Adipose tissue (tissue), 3 donors: ENCODE measurements around the gene NHLRC4. TPM values are rescaled to one million over a fixed set of nuclear protein-coding genes. Genes with fewer than 3 reads are reported as not detected.
A peak's percentile ranks its signal among the peaks of the same experiment; 100 is the strongest.

Experiments
- H3K27ac ChIP-seq: one replicate; pipeline ENCODE4 v1.5.1; 2013; ENCODE audit warnings: low read depth, low read length
- WGBS, 3 donors: extraction: QIAGEN DNeasy Blood & Tissue Kit; methylation state at CpG; one replicate each; pipeline ENCODE4 v1.1.7; 2013; 5-methylcytosine and 5-hydroxymethylcytosine counted together
- polyA plus RNA-seq, 3 donors: library from polyadenylated mRNA; stranded (reverse); fragments of 200-250 nt; gene quantifications; one replicate each; pipeline ENCODE4 v1.2.3, GENCODE V29; 2013
- donor health status: healthy with polysubstance abuse.
- donor health status: Bipolar disorder and iron deficiency.
- donor health status: healthy.

Gene NHLRC4
- polyA plus RNA-seq, 3 donors: 0.22 to 1.3 (median 0.61) TPM

- 0 to 2% (median 2%) methylated on average over 38 to 55 of the region's 55 CpGs for WGBS, 3 donors
These were observed 38.4 kb upstream of the NHLRC4 start for GRCh38 chr16:528111-529011.

DNA sequence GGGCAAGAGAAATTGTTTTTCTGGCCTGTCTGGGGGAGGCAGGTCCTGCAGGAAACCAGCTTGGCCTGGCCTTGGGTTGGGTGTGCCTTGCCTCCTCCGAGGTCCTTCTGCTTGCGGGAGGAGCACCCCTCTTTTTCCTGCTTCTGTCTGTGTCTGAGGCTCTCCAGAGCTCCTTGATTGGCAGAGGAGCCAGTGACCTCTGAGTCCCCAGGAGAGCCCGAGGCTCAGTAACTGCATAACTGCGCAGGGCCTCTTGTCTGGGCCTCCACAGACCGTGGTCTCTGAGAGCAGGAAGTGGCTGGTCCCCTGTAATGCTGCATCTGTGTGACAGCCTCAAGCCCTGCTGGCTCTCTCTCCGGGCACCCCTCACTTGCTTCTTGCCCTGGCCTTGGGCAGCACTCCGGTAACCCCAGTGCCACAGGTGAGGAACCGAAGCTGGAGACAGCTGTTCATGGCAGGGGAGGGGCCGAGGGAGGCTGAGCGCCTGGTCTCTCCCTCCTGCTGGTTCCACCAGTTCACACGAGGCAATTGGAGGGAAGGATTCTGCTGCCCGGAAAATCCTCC lies 37.7 kb upstream of the NHLRC4 start:
- H3K27ac ChIP-seq: no peak overlapping the region
- 17 to 42% (median 41%) methylated on average over 12 of the region's 12 CpGs for WGBS, 3 donors

More at GRCh38 chr16:528111-529011, 38.4 kb upstream of the NHLRC4 start:
- peak overlapping the region; percentile 7 for H3K27ac ChIP-seq

GRCh38 chr16:530111-530817 lies 36.5 kb upstream of the NHLRC4 start:
- WGBS, 3 donors: 70 to 93% (median 90%) methylated on average over 23 of the region's 23 CpGs
- no peak overlapping the region for H3K27ac ChIP-seq

- WGBS, 3 donors: 60 to 91% (median 87%) methylated on average over 16 of the region's 16 CpGs
- no peak overlapping the region for H3K27ac ChIP-seq
These were observed 35.2 kb upstream of the NHLRC4 start for GRCh38 chr16:531494-532125.

DNA sequence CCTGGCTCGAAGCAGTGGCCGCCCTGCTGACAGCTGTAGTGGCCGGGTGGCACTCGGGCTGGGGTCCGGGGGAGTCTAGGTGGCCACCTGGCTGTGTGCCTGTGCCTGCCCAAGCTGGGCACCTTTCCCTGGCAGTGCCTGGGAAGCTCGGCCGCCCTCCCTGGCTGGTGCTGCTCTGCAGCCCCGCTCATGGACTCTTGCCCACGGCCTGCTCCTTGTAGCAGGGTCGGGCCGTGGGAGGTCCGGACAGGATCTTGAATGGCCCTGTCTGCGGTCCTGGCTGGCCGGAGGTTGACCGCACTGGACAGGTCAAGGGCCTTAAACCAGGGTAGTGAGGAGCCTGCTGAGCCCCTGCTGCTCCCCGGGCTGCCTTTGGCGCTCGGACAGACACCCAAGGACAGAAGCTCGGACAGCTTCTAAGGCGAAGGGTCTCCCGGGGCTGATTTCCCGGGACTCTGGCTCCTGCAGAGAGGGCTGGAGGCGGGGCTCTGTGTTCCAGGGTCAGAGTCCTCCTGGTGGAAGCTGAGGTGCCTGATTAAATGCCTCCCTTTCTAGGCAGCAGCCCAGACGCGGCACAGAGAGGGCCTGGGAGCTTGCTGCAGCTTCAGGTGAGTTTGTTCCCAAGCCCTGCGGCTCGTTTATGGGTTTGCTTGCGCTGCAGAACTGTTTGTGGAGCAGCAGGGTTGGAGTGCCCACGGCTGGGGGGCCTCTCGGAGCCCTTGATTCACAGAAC lies 33.2 kb upstream of the NHLRC4 start:
- WGBS, 3 donors: 24 to 81% (median 75%) methylated on average over 30 of the region's 30 CpGs
- H3K27ac ChIP-seq: no peak overlapping the region

DNA sequence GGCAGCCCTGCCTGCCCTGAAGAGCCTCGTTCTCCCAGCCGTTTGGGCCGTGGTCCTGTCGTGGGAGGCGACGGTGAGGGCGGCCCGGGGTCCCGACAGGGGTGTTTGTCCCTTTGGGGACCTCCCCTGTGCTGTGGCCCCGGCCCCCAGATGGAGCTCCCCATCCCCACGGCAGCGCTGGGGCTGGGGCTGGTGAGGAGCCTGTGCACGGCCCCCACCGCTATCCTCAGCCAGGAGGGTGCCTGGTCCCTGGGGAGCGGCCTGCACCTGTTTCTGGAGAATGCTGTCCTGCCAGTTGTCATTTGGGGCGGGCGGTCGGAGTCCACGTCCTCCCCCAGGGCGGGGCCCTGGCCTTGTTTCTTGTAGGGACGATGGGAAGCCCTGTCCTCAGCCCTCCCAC lies 32.7 kb upstream of the NHLRC4 start:
- 28 to 83% (median 78%) methylated on average over 18 to 21 of the region's 21 CpGs for WGBS, 3 donors
- H3K27ac ChIP-seq: no peak overlapping the region

DNA sequence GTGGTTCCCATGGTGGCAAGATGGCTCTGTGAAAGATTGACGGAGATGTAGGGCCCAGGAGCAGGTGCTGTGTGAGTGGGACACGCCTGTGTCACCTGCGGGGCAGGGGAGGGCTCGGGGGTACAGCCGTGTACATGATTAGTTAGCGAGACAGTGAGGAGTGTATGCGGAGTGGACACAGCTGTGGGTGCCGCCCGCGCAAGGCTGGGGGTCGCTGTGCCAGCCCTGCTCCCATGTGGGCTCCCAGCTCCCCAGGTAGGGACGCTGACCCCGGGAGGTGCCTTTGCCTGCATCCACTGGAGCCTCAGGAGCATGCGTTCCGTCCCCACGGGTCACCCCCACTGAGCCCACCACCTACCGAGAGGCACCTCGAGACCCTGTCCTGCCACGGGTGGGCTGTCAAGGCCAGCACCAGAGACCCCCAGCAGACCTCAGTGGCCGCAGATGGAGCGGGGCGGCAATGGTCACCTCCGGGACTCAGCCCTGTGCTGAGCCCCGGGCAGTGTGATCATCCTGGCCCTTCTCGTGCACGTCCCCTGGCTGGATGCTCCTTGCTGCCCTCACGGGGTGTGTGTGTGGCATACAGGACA lies 31.9 kb upstream of the NHLRC4 start:
- no peak overlapping the region for H3K27ac ChIP-seq
- 73 to 89% (median 89%) methylated on average over 26 to 27 of the region's 27 CpGs for whole genome bisulfite sequencing, 3 donors

- WGBS, 3 donors: 72 to 81% (median 75%) methylated on average over 37 to 39 of the region's 39 CpGs
- no peak overlapping the region for H3K27ac ChIP-seq
These were observed 31.1 kb upstream of the NHLRC4 start for GRCh38 chr16:535446-536405.

GRCh38 chr16:536746-537145 lies 30.1 kb upstream of the NHLRC4 start:
- WGBS, 3 donors: 90 to 93% (median 92%) methylated on average over 17 of the region's 17 CpGs
- no peak overlapping the region for H3K27ac ChIP-seq

GRCh38 chr16:537415-538335 lies 29.1 kb upstream of the NHLRC4 start:
- no peak overlapping the region for H3K27ac ChIP-seq
- 94 to 97% (median 94%) methylated on average over 59 to 60 of the region's 60 CpGs for WGBS, 3 donors

DNA sequence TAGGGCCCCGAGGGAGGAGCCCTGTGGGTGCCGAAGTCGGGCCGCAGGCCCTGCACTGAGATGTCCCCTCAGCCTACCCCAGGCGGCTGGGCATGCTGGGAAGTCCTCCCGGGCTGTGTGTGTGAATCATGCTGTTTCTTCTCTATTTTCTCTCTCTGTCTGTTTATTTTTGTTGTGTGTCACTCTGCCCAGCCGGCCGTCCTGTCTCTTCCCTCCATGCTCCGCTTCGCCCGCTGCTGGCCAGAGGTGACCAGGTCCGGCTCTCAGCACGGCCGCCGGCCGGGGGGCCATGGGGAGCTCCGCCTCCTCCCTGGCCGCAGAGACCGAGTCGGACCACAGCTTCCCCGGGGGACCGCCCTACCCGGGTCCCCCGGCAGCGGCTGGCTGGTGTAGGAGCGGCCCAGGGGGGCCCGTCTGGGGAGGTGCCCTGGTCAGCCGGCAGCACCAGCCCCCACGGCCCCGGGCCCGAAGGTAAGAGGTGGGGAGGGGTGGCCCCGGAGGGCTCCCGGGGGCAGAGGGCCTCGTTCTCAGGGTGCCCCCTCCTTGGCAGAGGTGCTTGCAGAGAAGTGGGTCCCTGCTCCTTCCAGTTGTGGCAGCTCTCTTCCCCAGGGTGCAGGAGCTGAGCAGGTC lies 26.8 kb upstream of the NHLRC4 start:
- WGBS, 3 donors: 83 to 90% (median 90%) methylated on average over 30 to 34 of the region's 34 CpGs
- H3K27ac ChIP-seq: no peak overlapping the region

DNA sequence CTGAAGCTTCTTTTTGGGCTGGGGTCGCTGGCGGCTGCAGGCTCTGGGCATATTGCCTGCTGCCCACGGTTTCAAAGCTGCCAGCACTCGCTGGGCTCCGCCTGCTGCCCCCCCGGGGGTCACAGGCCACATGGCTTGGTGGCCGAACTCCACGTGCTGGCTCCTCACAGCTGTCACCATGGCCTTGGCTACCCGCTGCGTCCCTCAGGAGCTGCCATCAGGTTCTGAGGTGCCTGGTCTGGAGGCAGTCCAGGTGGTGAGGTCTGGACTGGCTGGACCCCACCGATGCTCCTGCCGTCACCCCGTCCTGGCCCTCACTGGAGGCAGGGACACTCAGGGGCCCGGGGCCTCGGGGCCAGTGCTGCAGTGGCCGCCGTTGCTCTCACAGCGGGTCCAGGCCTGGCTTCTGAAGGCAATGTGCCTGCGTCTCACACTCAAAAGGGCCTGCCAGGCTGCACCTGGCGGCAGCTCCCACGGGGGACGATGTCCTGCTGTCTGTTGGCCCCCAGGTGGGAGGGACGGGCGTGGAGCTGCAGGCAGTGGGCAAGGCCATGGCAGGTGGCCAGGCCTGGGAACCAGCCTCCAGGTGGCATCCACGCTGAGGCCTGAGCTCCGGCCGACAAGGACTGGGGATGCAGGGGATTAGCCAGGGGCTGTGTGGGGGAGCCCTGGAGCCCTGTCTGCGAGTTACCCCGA lies 26.0 kb upstream of the NHLRC4 start:
- H3K27ac ChIP-seq: no peak overlapping the region
- 50 to 91% (median 90%) methylated on average over 28 to 29 of the region's 29 CpGs for WGBS, 3 donors

GRCh38 chr16:543301-544164 lies 23.3 kb upstream of the NHLRC4 start:
- no peak overlapping the region for H3K27ac ChIP-seq
- 86 to 93% (median 86%) methylated on average over 49 to 51 of the region's 51 CpGs for WGBS, 3 donors

- 88 to 94% (median 92%) methylated on average over 39 to 46 of the region's 46 CpGs for WGBS, 3 donors
- no peak overlapping the region for H3K27ac ChIP-seq
These were observed 22.3 kb upstream of the NHLRC4 start for GRCh38 chr16:544517-544916.
